OCI-LY3 (cell line): ENCODE measurements around the gene TRAPPC2.
A peak's percentile ranks its signal among the peaks of the same experiment; 100 is the strongest.

Experiments
- H2AFZ ChIP-seq: fragments of 200-600, 300-600 bp; shearing (Covaris generic); 2 replicates; pipeline ENCODE4 v1.6.0; 2014; ENCODE audit warnings: antibody characterized with exemption, low read depth, low read length
- H3K27ac ChIP-seq: fragments of 200-600, 300-600 bp; sonication (generic); 2 replicates; pipeline ENCODE4 v1.5.1; 2014; ENCODE audit warnings: mild to moderate bottlenecking, low read length, moderate library complexity, mixed read lengths
- H3K27me3 ChIP-seq: fragments of 200-600, 300-600 bp; sonication (generic); 2 replicates; pipeline ENCODE4 v1.6.1; 2014; ENCODE audit warnings: low read depth, low read length, mixed read lengths
- H3K36me3 ChIP-seq: fragments of 200-600, 300-600 bp; sonication (generic); replicated peaks from 2 replicates; pipeline ENCODE3; 2014; ENCODE audit warnings: low read depth, low read length, mixed read lengths
- H3K4me1 ChIP-seq: fragments of 300-600, 200-600 bp; sonication (generic); 2 replicates; pipeline ENCODE4 v1.6.1; 2014; ENCODE audit warnings: low read length, mixed read lengths
- H3K4me2 ChIP-seq: fragments of 200-600, 300-600 bp; sonication (generic); 2 replicates; pipeline ENCODE4 v1.6.1; 2014; ENCODE audit warnings: low read length, mixed read lengths
- H3K4me3 ChIP-seq: fragments of 300-600, 200-600 bp; sonication (generic); 2 replicates; pipeline ENCODE4 v1.5.1; 2014; ENCODE audit warnings: antibody characterized with exemption, mild to moderate bottlenecking, low read length, moderate library complexity
- H3K79me2 ChIP-seq: fragments of 300-600, 200-600 bp; shearing (Covaris generic); 2 replicates; pipeline ENCODE4 v1.6.1; 2014; ENCODE audit warnings: mild to moderate bottlenecking, low read length, mixed read lengths
- H3K9ac ChIP-seq: fragments of 300-600, 200-600 bp; shearing (Covaris generic); 2 replicates; pipeline ENCODE4 v1.6.0; 2014; ENCODE audit warnings: mild to moderate bottlenecking, low read length, moderate library complexity
- H3K9me3 ChIP-seq: fragments of 200-600, 300-600 bp; shearing (Covaris generic); 2 replicates; pipeline ENCODE4 v1.6.1; 2014; ENCODE audit warnings: low read length, mixed read lengths; ENCODE audit not compliant: insufficient read depth
- H4K20me1 ChIP-seq: fragments of 200-600, 300-600 bp; sonication (generic); 2 replicates; pipeline ENCODE4 v1.6.1; 2016; ENCODE audit warnings: low read length, mixed read lengths; ENCODE audit not compliant: insufficient read depth
- CTCF ChIP-seq: fragments of 200-600, 300-600 bp; sonication (generic); IDR thresholded peaks from 2 replicates; pipeline ENCODE4 v1.5.1; 2014; ENCODE audit warnings: antibody characterized with exemption, low read length, low read depth
- EZH2phosphoT487 ChIP-seq: fragments of 200-600 bp; shearing (Covaris generic); IDR thresholded peaks from 2 replicates; pipeline ENCODE4 v1.6.1; 2018; ENCODE audit warnings: antibody characterized with exemption, mixed run types, low read depth

TRAPPC2 gene

GRCh38 chrX:13748486-13748885 lies 14.1 kb upstream of the TRAPPC2 start:
- no peaks in the 10 kb centered on the region for H3K9me3 ChIP-seq
- H3K79me2 ChIP-seq: peaks cover 5% of the 10 kb centered on the region
- no peak overlapping the region for H3K9ac ChIP-seq
- H3K4me2 ChIP-seq: no peak overlapping the region
- H3K27me3 ChIP-seq: no peaks in the 10 kb centered on the region
- H3K27ac ChIP-seq: no peak overlapping the region
- peaks cover 40% of the 10 kb centered on the region for H3K36me3 ChIP-seq
- H4K20me1 ChIP-seq: no peaks in the 10 kb centered on the region
- no peak overlapping the region for H2AFZ ChIP-seq
- peaks cover 64% of the 10 kb centered on the region for H3K4me1 ChIP-seq
- TF ChIP-seq EZH2phosphoT487 (no peak), CTCF (no peak)
- no peak overlapping the region for H3K4me3 ChIP-seq

GRCh38 chrX:13747836-13748235 lies 13.4 kb upstream of the TRAPPC2 start:
- Histone ChIP-seq H2AFZ (no peak overlapping the region), H3K9ac (no peak overlapping the region), H4K20me1 (no peaks in the 10 kb centered on the region), H3K4me2 (no peak overlapping the region), H3K36me3 (peaks cover 40% of the 10 kb centered on the region), H3K4me3 (no peak overlapping the region), H3K79me2 (peaks cover 8% of the 10 kb centered on the region), H3K9me3 (no peaks in the 10 kb centered on the region), H3K27me3 (no peaks in the 10 kb centered on the region), H3K4me1 (peaks cover 63% of the 10 kb centered on the region), H3K27ac (no peak overlapping the region)
- TF ChIP-seq EZH2phosphoT487: no peak
- TF ChIP-seq CTCF: peak; percentile 56

- Histone ChIP-seq H3K27ac (peak overlapping the region; percentile 91), H3K27me3 (no peaks in the 10 kb centered on the region), H3K4me1 (peaks cover 46% of the 10 kb centered on the region), H3K79me2 (peaks cover 8% of the 10 kb centered on the region), H3K36me3 (peaks cover 42% of the 10 kb centered on the region), H3K9ac (peak overlapping the region; percentile 63), H3K9me3 (no peaks in the 10 kb centered on the region), H2AFZ (no peak overlapping the region), H3K4me3 (peak overlapping the region; percentile 61), H3K4me2 (peak overlapping the region; percentile 70), H4K20me1 (no peaks in the 10 kb centered on the region)
- no peak for TF ChIP-seq CTCF
These were observed 8.2 kb upstream of the TRAPPC2 start for GRCh38 chrX:13742397-13743176.

GRCh38 chrX:13741695-13742094 lies 7.3 kb upstream of the TRAPPC2 start:
- H2AFZ ChIP-seq: no peak overlapping the region
- peak overlapping the region; percentile 60; the same call in 1 of the 2 replicates for H3K4me3 ChIP-seq
- H3K36me3 ChIP-seq: peaks cover 46% of the 10 kb centered on the region
- H3K79me2 ChIP-seq: peaks cover 10% of the 10 kb centered on the region
- no peaks in the 10 kb centered on the region for H3K27me3 ChIP-seq
- no peaks in the 10 kb centered on the region for H4K20me1 ChIP-seq
- TF ChIP-seq EZH2phosphoT487: no peak
- peak overlapping the region; percentile 91 for H3K27ac ChIP-seq
- peak overlapping the region; percentile 56 for H3K4me2 ChIP-seq
- H3K9ac ChIP-seq: peak overlapping the region; percentile 63
- no peaks in the 10 kb centered on the region for H3K9me3 ChIP-seq
- H3K4me1 ChIP-seq: peaks cover 38% of the 10 kb centered on the region
